Astrocyte (in vitro differentiated cells and primary cell): ENCODE results near the gene CCDC180. TPM values are rescaled to one million over a fixed set of nuclear protein-coding genes. Genes with fewer than 3 reads are reported as not detected.

Experiments used
- DNase-seq: peaks from one replicate; pipeline ENCODE4 v3.0.0-alpha.2; 2010; ENCODE audit warnings: low read depth
- FAIRE-seq: peaks from 2 replicates; lab custom pipeline; 2011; peaks lifted over from hg19 to GRCh38; lab: Jason Lieb, UNC
- H2AFZ ChIP-seq: 2 replicates; pipeline ENCODE4 v1.6.0; 2012; ENCODE audit warnings: low read depth, low read length, inconsistent platforms
- H3K27ac ChIP-seq: 2 replicates; pipeline ENCODE4 v1.5.1; 2011; ENCODE audit warnings: low read depth, low read length, inconsistent platforms
- H3K27me3 ChIP-seq: 2 replicates; pipeline ENCODE4 v1.6.0; 2011; ENCODE audit warnings: low read length, inconsistent platforms; ENCODE audit not compliant: insufficient read depth
- H3K36me3 ChIP-seq: 2 replicates; pipeline ENCODE4 v1.5.1; 2011; ENCODE audit warnings: low read length, inconsistent platforms; ENCODE audit not compliant: insufficient read depth
- H3K4me1 ChIP-seq: 2 replicates; pipeline ENCODE4 v1.5.1; 2011; ENCODE audit warnings: low read length, inconsistent platforms; ENCODE audit not compliant: insufficient read depth
- H3K4me2 ChIP-seq: 2 replicates; pipeline ENCODE4 v1.6.0; 2012; ENCODE audit warnings: low read length, inconsistent platforms
- H3K4me3 ChIP-seq: 2 replicates; pipeline ENCODE4 v1.5.1; 2011; ENCODE audit warnings: low read depth, mild to moderate bottlenecking, low read length, inconsistent platforms; ENCODE audit not compliant: insufficient read depth
- H3K79me2 ChIP-seq: 2 replicates; pipeline ENCODE4 v1.6.0; 2012; ENCODE audit warnings: mild to moderate bottlenecking, low read length, inconsistent platforms; ENCODE audit not compliant: insufficient read depth
- H3K9ac ChIP-seq: 2 replicates; pipeline ENCODE4 v1.6.0; 2012; ENCODE audit warnings: mild to moderate bottlenecking, low read length, inconsistent platforms
- H3K9me3 ChIP-seq: 2 replicates; pipeline ENCODE4 v1.5.1; 2012; ENCODE audit warnings: low read depth, mild to moderate bottlenecking, low read length, inconsistent platforms; ENCODE audit not compliant: insufficient read depth
- H4K20me1 ChIP-seq: 2 replicates; pipeline ENCODE4 v1.6.0; 2012; ENCODE audit warnings: low read length, inconsistent platforms; ENCODE audit not compliant: insufficient read depth
- H3K27ac Mint-ChIP-seq: one replicate; pipeline ENCODE4 v1.8.0; 2021; ENCODE audit warnings: mild to moderate bottlenecking, mixed read lengths; ENCODE audit not compliant: unreplicated experiment
- H3K27me3 Mint-ChIP-seq: one replicate; pipeline ENCODE4 v1.8.0; 2021; ENCODE audit warnings: low read depth, mixed read lengths; ENCODE audit not compliant: unreplicated experiment
- H3K36me3 Mint-ChIP-seq: one replicate; pipeline ENCODE4 v1.8.0; 2021; ENCODE audit warnings: low read depth, mixed read lengths; ENCODE audit not compliant: unreplicated experiment
- H3K4me1 Mint-ChIP-seq: one replicate; pipeline ENCODE4 v1.8.0; 2021; ENCODE audit warnings: low read depth, mixed read lengths; ENCODE audit not compliant: unreplicated experiment
- H3K4me3 Mint-ChIP-seq: one replicate; pipeline ENCODE4 v1.8.0; 2021; ENCODE audit warnings: mild to moderate bottlenecking, moderate library complexity, mixed read lengths; ENCODE audit not compliant: unreplicated experiment
- H3K9me3 Mint-ChIP-seq: one replicate; pipeline ENCODE4 v1.8.0; 2021; ENCODE audit warnings: mild to moderate bottlenecking, mixed read lengths; ENCODE audit not compliant: unreplicated experiment
- EZH2 ChIP-seq: IDR thresholded peaks from 2 replicates; pipeline ENCODE4 v1.6.1; 2012; ENCODE audit warnings: mild to moderate bottlenecking, low read length, inconsistent platforms; ENCODE audit not compliant: insufficient read depth
- total RNA-seq: library from RNA; stranded (reverse); gene quantifications from 2 replicates; pipeline ENCODE4 v1.2.1, GENCODE V29; 2021
- TF ChIP-seq, protein P1 (sequence below): IDR thresholded peaks from 2 replicates; pipeline ENCODE4 v1.5.1; 2011; ENCODE audit warnings: low read depth, mild to moderate bottlenecking, inconsistent platforms, low read length, moderate library complexity; ENCODE audit not compliant: insufficient read depth

CCDC180 gene
- total RNA-seq, 1 donor from 2014 or later: 2.2 TPM

DNA sequence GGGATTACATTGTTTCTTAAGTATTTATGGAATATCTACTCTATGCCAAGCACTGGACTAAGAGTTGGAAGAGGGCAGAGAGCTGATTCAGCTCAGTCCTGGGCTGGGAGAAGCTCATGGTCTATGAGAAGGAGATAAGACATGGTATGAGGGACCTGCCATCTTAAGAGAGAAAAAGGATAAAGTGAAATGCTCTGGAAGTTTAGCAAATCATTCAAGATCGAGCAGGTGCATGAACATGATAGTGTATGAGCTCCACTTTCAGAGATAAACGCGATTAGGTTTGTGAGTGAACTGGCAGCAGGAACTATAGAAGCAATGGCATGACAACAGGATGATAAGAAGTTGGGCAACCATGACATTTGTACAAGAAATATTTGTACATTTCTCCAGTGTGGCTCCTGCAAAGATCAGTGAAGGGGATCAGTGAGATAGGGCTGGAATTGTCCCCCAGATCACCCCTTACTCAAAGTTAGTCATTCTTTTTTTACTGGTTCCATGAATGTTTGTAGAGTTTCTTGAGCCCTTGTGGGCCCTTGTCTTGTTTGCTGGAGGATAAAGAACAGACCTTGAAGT lies 26.6 kb upstream of the CCDC180 start:
- Histone ChIP-seq H3K9me3 (no peaks in the 10 kb centered on the region), H3K36me3 (no peaks in the 10 kb centered on the region), H3K4me1 (no peaks in the 10 kb centered on the region), H3K4me2 (no peak overlapping the region), H3K27me3 (no peaks in the 10 kb centered on the region), H3K4me3 (no peak overlapping the region), H4K20me1 (no peaks in the 10 kb centered on the region), H2AFZ (no peak overlapping the region), H3K27ac (no peak overlapping the region), H3K9ac (no peak overlapping the region), H3K79me2 (no peaks in the 10 kb centered on the region)
- H3K4me1 Mint-ChIP-seq: no peaks in the 10 kb centered on the region
- no peak overlapping the region for H3K27ac Mint-ChIP-seq
- DNase-seq (no peak), FAIRE-seq (no peak)
- H3K9me3 Mint-ChIP-seq: peaks cover 4% of the 10 kb centered on the region
- TF ChIP-seq EZH2: no peak
- TF ChIP-seq, protein P1, sequence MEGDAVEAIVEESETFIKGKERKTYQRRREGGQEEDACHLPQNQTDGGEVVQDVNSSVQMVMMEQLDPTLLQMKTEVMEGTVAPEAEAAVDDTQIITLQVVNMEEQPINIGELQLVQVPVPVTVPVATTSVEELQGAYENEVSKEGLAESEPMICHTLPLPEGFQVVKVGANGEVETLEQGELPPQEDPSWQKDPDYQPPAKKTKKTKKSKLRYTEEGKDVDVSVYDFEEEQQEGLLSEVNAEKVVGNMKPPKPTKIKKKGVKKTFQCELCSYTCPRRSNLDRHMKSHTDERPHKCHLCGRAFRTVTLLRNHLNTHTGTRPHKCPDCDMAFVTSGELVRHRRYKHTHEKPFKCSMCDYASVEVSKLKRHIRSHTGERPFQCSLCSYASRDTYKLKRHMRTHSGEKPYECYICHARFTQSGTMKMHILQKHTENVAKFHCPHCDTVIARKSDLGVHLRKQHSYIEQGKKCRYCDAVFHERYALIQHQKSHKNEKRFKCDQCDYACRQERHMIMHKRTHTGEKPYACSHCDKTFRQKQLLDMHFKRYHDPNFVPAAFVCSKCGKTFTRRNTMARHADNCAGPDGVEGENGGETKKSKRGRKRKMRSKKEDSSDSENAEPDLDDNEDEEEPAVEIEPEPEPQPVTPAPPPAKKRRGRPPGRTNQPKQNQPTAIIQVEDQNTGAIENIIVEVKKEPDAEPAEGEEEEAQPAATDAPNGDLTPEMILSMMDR: no peak
- H3K4me3 Mint-ChIP-seq: no peak overlapping the region
- H3K27me3 Mint-ChIP-seq: no peaks in the 10 kb centered on the region
- peaks cover 47% of the 10 kb centered on the region for H3K36me3 Mint-ChIP-seq

DNA sequence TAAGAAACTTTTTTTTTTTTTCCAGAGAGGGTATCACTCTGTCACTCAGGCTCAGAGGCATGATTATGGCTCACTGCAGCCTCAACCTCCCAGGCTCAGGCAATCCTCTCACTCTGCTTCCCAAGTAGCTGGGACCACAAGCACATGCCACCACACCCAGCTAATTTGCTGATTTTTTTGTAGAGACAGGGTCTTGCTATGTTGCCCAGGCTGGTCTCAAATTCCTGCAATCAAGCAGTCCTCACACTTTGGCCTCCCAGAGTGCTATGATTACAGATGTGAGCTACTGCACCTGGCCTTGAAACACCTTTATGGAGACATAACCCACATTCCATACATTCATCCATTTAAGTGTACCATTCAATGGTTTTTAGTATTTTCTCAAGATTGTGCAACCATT lies 23.7 kb upstream of the CCDC180 start:
- TF ChIP-seq, protein P1: no peak
- TF ChIP-seq EZH2: no peak
- H3K4me1 Mint-ChIP-seq: no peaks in the 10 kb centered on the region
- FAIRE-seq: no peak

DNA sequence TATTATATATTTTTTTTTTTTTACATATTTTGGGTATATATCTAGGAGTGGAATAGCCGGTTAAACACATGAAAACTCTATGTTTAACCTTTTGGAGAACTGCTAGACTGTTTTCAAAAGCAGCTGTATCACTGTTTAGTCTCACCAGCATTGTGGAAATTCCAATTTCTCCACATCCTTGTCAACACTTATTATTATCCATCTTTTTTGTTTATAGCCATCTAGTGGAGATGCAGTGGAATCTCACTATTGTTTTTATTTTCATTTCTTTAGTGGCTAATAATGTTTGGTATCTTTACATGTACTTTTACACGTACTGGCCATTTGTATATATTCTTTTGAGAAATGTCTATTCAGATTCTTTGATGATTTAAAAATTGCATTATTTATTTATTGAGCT lies 22.7 kb upstream of the CCDC180 start:
- Mint-ChIP-seq H3K4me3 (no peak overlapping the region), H3K4me1 (no peaks in the 10 kb centered on the region), H3K27ac (no peak overlapping the region), H3K36me3 (peaks cover 38% of the 10 kb centered on the region), H3K27me3 (no peaks in the 10 kb centered on the region), H3K9me3 (peaks cover 6% of the 10 kb centered on the region)
- no peak overlapping the region for H3K27ac ChIP-seq
- no peaks in the 10 kb centered on the region for H4K20me1 ChIP-seq
- no peaks in the 10 kb centered on the region for H3K4me1 ChIP-seq
- H2AFZ ChIP-seq: no peak overlapping the region
- no peak for DNase-seq
- FAIRE-seq: no peak
- H3K79me2 ChIP-seq: no peaks in the 10 kb centered on the region
- H3K4me2 ChIP-seq: no peak overlapping the region
- H3K9ac ChIP-seq: no peak overlapping the region
- H3K36me3 ChIP-seq: no peaks in the 10 kb centered on the region
- no peaks in the 10 kb centered on the region for H3K9me3 ChIP-seq
- TF ChIP-seq EZH2: no peak
- TF ChIP-seq, protein P1: no peak
- no peaks in the 10 kb centered on the region for H3K27me3 ChIP-seq
- no peak overlapping the region for H3K4me3 ChIP-seq

More for the DNA sequence above, 23.7 kb upstream of the CCDC180 start:
- no peaks in the 10 kb centered on the region for H3K27me3 ChIP-seq
- no peak overlapping the region for H3K4me2 ChIP-seq
- H2AFZ ChIP-seq: no peak overlapping the region
- Mint-ChIP-seq H3K36me3 (peaks cover 38% of the 10 kb centered on the region), H3K27ac (no peak overlapping the region), H3K9me3 (peaks cover 6% of the 10 kb centered on the region), H3K27me3 (no peaks in the 10 kb centered on the region), H3K4me3 (no peak overlapping the region)
- no peak overlapping the region for H3K4me3 ChIP-seq
- H3K9ac ChIP-seq: no peak overlapping the region
- no peak overlapping the region for H3K27ac ChIP-seq
- no peaks in the 10 kb centered on the region for H3K36me3 ChIP-seq
- H3K9me3 ChIP-seq: no peaks in the 10 kb centered on the region
- H4K20me1 ChIP-seq: no peaks in the 10 kb centered on the region
- H3K4me1 ChIP-seq: no peaks in the 10 kb centered on the region
- H3K79me2 ChIP-seq: no peaks in the 10 kb centered on the region
- no peak for DNase-seq
